ENCODE data around the gene CD40.
A peak's percentile ranks its signal among the peaks of the same experiment; 100 is the strongest.

Gene CD40

DNA sequence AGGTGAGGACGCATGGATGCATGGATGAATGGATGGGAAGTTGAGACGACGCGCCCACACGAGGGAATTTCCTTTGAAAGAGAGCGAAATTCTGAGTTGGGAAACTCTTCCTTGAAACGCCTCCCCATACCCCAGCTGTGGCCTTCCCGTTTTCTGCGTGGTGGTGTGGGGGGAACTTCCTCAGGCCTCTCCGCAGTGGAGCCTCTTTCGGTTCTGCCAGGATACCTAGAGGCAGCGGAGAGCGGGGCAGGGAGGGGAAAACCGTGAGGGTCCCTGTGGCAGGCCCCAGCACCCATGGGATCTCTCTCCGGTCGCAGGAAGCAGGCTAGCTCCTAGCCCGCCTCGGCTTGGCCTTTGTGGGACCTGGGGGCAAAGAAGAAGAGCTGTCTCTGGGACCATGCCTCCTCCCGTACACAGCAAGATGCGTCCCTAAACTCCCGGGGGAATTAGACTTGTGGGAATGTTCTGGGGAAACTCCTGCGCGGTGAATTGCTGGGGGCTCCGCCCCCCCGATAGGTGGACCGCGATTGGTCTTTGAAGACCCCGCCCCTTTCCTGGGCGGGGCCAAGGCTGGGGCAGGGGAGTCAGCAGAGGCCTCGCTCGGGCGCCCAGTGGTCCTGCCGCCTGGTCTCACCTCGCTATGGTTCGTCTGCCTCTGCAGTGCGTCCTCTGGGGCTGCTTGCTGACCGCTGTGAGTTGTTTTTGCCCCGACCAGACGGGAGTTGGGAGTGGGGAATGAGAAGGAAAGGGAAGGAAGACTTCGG is at the start of gene CD40:
TSS of gene CD40 (plus strand) at position 611 of the 764 bp plus-strand sequence. CDS start at position 641, 30 bp downstream.
- peak; percentile 61 to 72 for DNase-seq
- peak within 1 kb of the TSS; percentile 97 to 99 for H3K4me3 Mint-ChIP-seq
- H3K4me1 Mint-ChIP-seq: peaks cover 19% of the 10 kb centered on the region
- peak; percentile 92 for ATAC-seq
- H3K9me3 Mint-ChIP-seq: no peaks in the 10 kb centered on the region
- H3K27ac Mint-ChIP-seq: peak within 1 kb of the TSS; percentile 46 to 86
- peaks cover 39% of the 10 kb centered on the region for H3K27me3 Mint-ChIP-seq

GRCh38 chr20:46070215-46070900 is 47.8 kb upstream of the CD40 start:
- no peak for ATAC-seq
- no peak overlapping the region for H3K4me3 Mint-ChIP-seq
- no peaks in the 10 kb centered on the region for H3K27me3 Mint-ChIP-seq
- H3K9me3 Mint-ChIP-seq: no peaks in the 10 kb centered on the region
- peaks cover 3% of the 10 kb centered on the region for H3K4me1 Mint-ChIP-seq
- no peak overlapping the region for H3K27ac Mint-ChIP-seq
- no peak for DNase-seq

GRCh38 chr20:46071573-46071972 is 46.5 kb upstream of the CD40 start:
- H3K9me3 Mint-ChIP-seq: no peaks in the 10 kb centered on the region
- no peaks in the 10 kb centered on the region for H3K27me3 Mint-ChIP-seq
- H3K27ac Mint-ChIP-seq: no peak overlapping the region
- DNase-seq: no peak
- ATAC-seq: no peak
- H3K4me3 Mint-ChIP-seq: no peak overlapping the region
- H3K4me1 Mint-ChIP-seq: no peaks in the 10 kb centered on the region

DNA sequence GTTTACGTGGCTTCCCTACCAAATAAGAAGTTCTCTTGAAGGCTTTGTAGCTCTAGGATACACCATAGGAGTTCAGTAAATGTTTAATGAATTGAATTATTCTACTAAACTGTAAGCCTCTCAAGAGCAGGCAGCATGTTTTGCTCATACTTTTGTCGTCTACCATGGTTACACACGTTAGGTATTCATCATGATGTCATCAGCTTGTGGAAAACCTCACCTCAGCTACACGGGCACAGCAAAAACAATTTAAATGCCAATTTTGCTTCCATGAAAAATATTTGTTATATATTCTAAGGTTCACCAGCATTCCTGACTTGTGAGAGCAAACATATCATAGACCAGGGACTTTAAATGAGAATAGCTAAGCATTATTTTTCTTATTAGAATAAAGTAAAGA is 45.1 kb upstream of the CD40 start:
- Mint-ChIP-seq H3K4me1 (no peaks in the 10 kb centered on the region), H3K27me3 (no peaks in the 10 kb centered on the region), H3K4me3 (no peak overlapping the region), H3K9me3 (no peaks in the 10 kb centered on the region), H3K27ac (no peak overlapping the region)
- DNase-seq: no peak
- no peak for ATAC-seq

DNA sequence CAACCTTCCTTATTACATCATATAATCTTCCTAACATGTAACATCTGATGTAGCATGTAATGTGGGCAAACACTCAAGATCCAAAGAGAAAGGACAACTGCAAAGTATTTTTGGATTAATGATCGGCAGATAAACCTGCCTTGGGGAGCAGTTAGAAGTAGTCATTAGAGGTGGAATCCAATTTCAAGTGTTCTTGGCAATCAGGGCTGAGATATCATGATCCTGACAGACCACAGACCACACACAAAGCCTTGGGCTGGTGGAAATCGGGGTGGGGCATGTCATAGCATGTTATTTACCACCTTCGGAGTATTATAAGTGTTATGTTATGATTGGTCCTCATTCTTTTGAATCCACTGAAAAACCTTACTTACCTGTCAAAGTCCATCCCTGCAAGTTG is 44.7 kb upstream of the CD40 start:
- DNase-seq (no peak), ATAC-seq (no peak)
- Mint-ChIP-seq H3K27me3 (no peaks in the 10 kb centered on the region), H3K4me3 (no peak overlapping the region), H3K4me1 (no peaks in the 10 kb centered on the region), H3K9me3 (no peaks in the 10 kb centered on the region), H3K27ac (no peak overlapping the region)

GRCh38 chr20:46074006-46074405 is 44.1 kb upstream of the CD40 start:
- Mint-ChIP-seq H3K4me3 (no peak overlapping the region), H3K27me3 (no peaks in the 10 kb centered on the region), H3K4me1 (no peaks in the 10 kb centered on the region), H3K9me3 (no peaks in the 10 kb centered on the region), H3K27ac (no peak overlapping the region)
- DNase-seq: no peak
- ATAC-seq: no peak

GRCh38 chr20:46076806-46077205 is 41.3 kb upstream of the CD40 start:
- ATAC-seq (no peak), DNase-seq (no peak)
- Mint-ChIP-seq H3K27me3 (no peaks in the 10 kb centered on the region), H3K9me3 (no peaks in the 10 kb centered on the region), H3K4me1 (no peaks in the 10 kb centered on the region), H3K27ac (no peak overlapping the region), H3K4me3 (no peak overlapping the region)

DNA sequence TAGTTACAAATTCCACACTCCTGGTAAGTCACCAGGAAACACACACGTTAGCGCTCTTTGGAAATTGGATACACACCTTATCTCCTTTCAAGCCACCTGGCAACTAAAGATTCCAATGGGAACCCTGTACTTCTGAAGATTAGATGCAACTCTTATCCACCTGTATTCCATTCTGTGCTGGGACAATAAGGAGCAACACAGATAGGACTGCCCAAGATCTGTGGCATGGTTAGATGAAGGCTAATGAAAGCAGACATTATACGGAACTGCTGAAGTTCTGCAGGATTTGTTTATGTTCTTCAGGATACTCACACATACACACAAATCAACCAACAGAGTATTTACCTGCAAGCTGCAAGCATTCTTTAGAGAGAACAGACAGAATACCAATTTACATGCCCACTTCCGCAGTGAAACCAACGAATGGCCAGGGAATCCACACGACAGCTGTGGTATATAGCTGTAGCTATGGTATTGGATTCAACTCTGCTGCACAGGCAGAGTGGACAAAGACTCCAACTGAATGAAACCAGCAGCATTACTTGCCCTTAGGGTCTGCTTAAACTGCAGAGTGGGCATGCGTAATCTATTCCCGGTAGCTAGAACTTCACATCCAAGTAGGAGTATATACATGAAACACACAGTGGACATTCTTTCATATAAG is 40.3 kb upstream of the CD40 start:
- no peak overlapping the region for H3K27ac Mint-ChIP-seq

GRCh38 chr20:46078954-46079353 is 39.2 kb upstream of the CD40 start:
- Mint-ChIP-seq H3K9me3 (no peaks in the 10 kb centered on the region), H3K4me3 (no peak overlapping the region), H3K4me1 (peaks cover 15% of the 10 kb centered on the region), H3K27ac (no peak overlapping the region), H3K27me3 (no peaks in the 10 kb centered on the region)
- ATAC-seq (no peak), DNase-seq (no peak)

More for the DNA sequence above, 40.3 kb upstream of the CD40 start:
- H3K27me3 Mint-ChIP-seq: no peaks in the 10 kb centered on the region
- peaks cover 6% of the 10 kb centered on the region for H3K4me1 Mint-ChIP-seq
- no peaks in the 10 kb centered on the region for H3K9me3 Mint-ChIP-seq
- ATAC-seq (no peak), DNase-seq (no peak)
- no peak overlapping the region for H3K4me3 Mint-ChIP-seq

DNA sequence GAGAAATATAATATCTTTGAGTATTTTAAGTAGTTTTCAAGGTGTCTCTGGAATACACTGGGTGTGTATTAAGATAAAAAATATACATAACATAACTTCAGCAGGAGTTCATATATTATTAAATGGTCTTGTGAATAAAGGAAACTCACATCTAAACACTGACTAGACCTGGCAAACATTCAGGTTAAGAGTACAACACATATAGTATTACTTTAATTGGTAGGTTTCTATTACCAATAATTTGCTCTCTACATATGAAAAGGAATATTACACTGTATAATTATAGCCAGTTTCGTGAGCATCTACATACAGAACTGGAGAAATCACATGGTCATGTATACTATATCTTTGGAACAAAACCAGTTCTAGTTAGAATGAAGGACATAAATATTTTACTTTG is 37.0 kb upstream of the CD40 start:
- H3K27ac Mint-ChIP-seq: no peak overlapping the region
- no peaks in the 10 kb centered on the region for H3K9me3 Mint-ChIP-seq
- H3K4me1 Mint-ChIP-seq: peaks cover 34% of the 10 kb centered on the region
- H3K4me3 Mint-ChIP-seq: no peak overlapping the region
- no peak for DNase-seq
- ATAC-seq: no peak
- no peaks in the 10 kb centered on the region for H3K27me3 Mint-ChIP-seq

GRCh38 chr20:46083101-46083500 is 35.0 kb upstream of the CD40 start:
- no peaks in the 10 kb centered on the region for H3K9me3 Mint-ChIP-seq
- ATAC-seq (no peak), DNase-seq (no peak)
- H3K4me1 Mint-ChIP-seq: peaks cover 55% of the 10 kb centered on the region
- H3K27me3 Mint-ChIP-seq: no peaks in the 10 kb centered on the region
- H3K4me3 Mint-ChIP-seq: no peak overlapping the region
- no peak overlapping the region for H3K27ac Mint-ChIP-seq

DNA sequence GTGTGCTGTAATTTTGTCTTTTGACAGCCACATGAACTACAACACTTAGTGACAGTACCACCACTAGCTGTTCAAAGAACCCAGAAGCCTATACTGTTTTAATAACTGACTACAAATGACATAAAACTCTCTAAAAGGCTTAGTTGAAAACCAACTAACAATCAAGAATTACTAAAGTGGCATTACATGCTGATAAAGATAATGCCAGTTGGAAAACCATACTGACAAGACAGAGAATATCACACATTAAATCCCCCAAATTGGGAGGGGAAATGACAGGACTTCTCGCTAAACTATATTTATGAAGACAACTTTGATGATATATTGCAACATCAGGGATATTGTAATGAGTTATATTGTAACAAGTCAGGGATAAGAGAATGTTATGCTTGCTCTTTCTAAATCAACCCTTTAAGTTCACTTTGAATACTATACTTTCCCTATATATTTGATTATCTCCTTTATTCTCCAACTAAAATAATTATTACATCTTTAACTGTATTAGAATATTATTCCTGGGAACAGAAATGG is 34.5 kb upstream of the CD40 start:
- no peak overlapping the region for H3K4me3 Mint-ChIP-seq
- H3K27me3 Mint-ChIP-seq: no peaks in the 10 kb centered on the region
- H3K27ac Mint-ChIP-seq: no peak overlapping the region
- H3K9me3 Mint-ChIP-seq: no peaks in the 10 kb centered on the region
- H3K4me1 Mint-ChIP-seq: peaks cover 60% of the 10 kb centered on the region
- DNase-seq: no peak
- ATAC-seq: no peak

GRCh38 chr20:46084805-46085178 is 33.3 kb upstream of the CD40 start:
- Mint-ChIP-seq H3K27ac (no peak overlapping the region), H3K9me3 (no peaks in the 10 kb centered on the region), H3K27me3 (no peaks in the 10 kb centered on the region), H3K4me1 (peaks cover 60% of the 10 kb centered on the region), H3K4me3 (no peak overlapping the region)
- no peak for DNase-seq
- ATAC-seq: no peak

- Mint-ChIP-seq H3K27me3 (no peaks in the 10 kb centered on the region), H3K27ac (no peak overlapping the region), H3K4me3 (no peak overlapping the region), H3K4me1 (peaks cover 65% of the 10 kb centered on the region), H3K9me3 (no peaks in the 10 kb centered on the region)
- DNase-seq: no peak
- no peak for ATAC-seq
These were observed 32.8 kb upstream of the CD40 start for GRCh38 chr20:46085179-46085851.

GRCh38 chr20:46087161-46087560 is 31.0 kb upstream of the CD40 start:
- ATAC-seq (no peak), DNase-seq (no peak)
- H3K4me1 Mint-ChIP-seq: peaks cover 70% of the 10 kb centered on the region
- H3K4me3 Mint-ChIP-seq: peak overlapping the region; percentile 13 to 32
- peak overlapping the region in 1 of 2 donors; percentile 54 for H3K27ac Mint-ChIP-seq
- H3K9me3 Mint-ChIP-seq: no peaks in the 10 kb centered on the region
- no peaks in the 10 kb centered on the region for H3K27me3 Mint-ChIP-seq

Data from stimulated activated naive CD8-positive, alpha-beta T cell treated with anti-CD3 and anti-CD28 coated beads, Interleukin-15, amount 100 ng/mL, for 72 hours (primary cell).